PC-3 (cell line): ENCODE measurements around the gene FASTK. TPM values are rescaled to one million over a fixed set of nuclear protein-coding genes. Genes with fewer than 3 reads are reported as not detected.

Experiments used
- ATAC-seq: fragments of 200-7000 bp; cut with Tn5 transposase; 2 replicates; pipeline ENCODE4 v1.9.1; 2020; ENCODE audit warnings: mild to moderate bottlenecking, moderate library complexity
- BruUV-seq: library from RNA; stranded (reverse); fragments of 400-500 nt; replicated peaks from 2 replicates; lab custom pipeline; 2021; lab: Mats Ljungman, UMichigan
- CTCF ChIA-PET: fragments of 300-600 bp; sonication (Branson Sonifier 250); formaldehyde crosslinking; loops from one replicate; lab custom pipeline; 2022; ENCODE audit warnings: antibody characterized with exemption; lab: Charles Lee
- POLR2A ChIA-PET: fragments of 300-600 bp; sonication (Branson Sonifier 250); formaldehyde crosslinking; loops from one replicate; lab custom pipeline; 2022; ENCODE audit warnings: antibody characterized with exemption; ENCODE audit not compliant: unreplicated experiment; lab: Charles Lee
- DNase-seq: peaks from one replicate; pipeline ENCODE4 v3.0.0-alpha.2; 2015
- H2AFZ ChIP-seq: fragments of 300-600 bp; sonication (generic); 2 replicates; pipeline ENCODE4 v1.6.0; 2016; ENCODE audit warnings: antibody characterized with exemption, low read length
- H3F3A ChIP-seq: fragments of 300-600 bp; sonication (generic); one replicate; pipeline ENCODE4 v1.6.0; 2017; ENCODE audit warnings: antibody characterized with exemption, low read length, control low read depth, mild to moderate bottlenecking; ENCODE audit not compliant: unreplicated experiment
- H3K27ac ChIP-seq: fragments of 300-600 bp; sonication (generic); 2 replicates; pipeline ENCODE4 v1.5.1; 2016; ENCODE audit warnings: mild to moderate bottlenecking, low read length
- H3K27me3 ChIP-seq: fragments of 300-600 bp; sonication (generic); 2 replicates; pipeline ENCODE4 v1.6.1; 2016; ENCODE audit warnings: low read length, mixed read lengths
- H3K36me3 ChIP-seq: fragments of 300-600 bp; sonication (generic); 2 replicates; pipeline ENCODE4 v1.6.1; 2016; ENCODE audit warnings: low read depth, mixed run types, low read length, mixed read lengths
- H3K4me1 ChIP-seq: fragments of 300-600 bp; sonication (generic); 2 replicates; pipeline ENCODE4 v1.5.1; 2016; ENCODE audit warnings: low read length; ENCODE audit not compliant: insufficient read depth
- H3K4me2 ChIP-seq: fragments of 300-600 bp; sonication (generic); 2 replicates; pipeline ENCODE4 v1.6.0; 2016; ENCODE audit warnings: low read length
- H3K4me3 ChIP-seq: fragments of 300-600 bp; sonication (generic); 2 replicates; pipeline ENCODE4 v1.5.1; 2016; ENCODE audit warnings: mild to moderate bottlenecking, low read length, mixed read lengths
- H3K79me2 ChIP-seq: fragments of 300-600 bp; sonication (generic); 2 replicates; pipeline ENCODE4 v1.6.1; 2017; ENCODE audit warnings: low read length, mixed read lengths
- H3K9ac ChIP-seq: fragments of 300-600 bp; sonication (generic); 2 replicates; pipeline ENCODE4 v1.6.0; 2016; ENCODE audit warnings: mild to moderate bottlenecking, low read length
- H3K9me2 ChIP-seq: fragments of 300-600 bp; sonication (generic); replicated peaks from 2 replicates; pipeline ENCODE4 v1.6.1; 2016; ENCODE audit warnings: mixed run types, low read length, mixed read lengths
- H3K9me3 ChIP-seq: fragments of 300-600 bp; sonication (generic); 2 replicates; pipeline ENCODE4 v1.6.1; 2016; ENCODE audit warnings: low read length, mixed read lengths
- H4K20me1 ChIP-seq: fragments of 300-600 bp; sonication (generic); 2 replicates; pipeline ENCODE4 v1.6.1; 2016; ENCODE audit warnings: low read length, mixed read lengths
- CTCF ChIP-seq: fragments of 300-600 bp; sonication (generic); conservative IDR thresholded peaks from 2 replicates; pipeline ENCODE4 v1.5.1; 2017; ENCODE audit warnings: antibody characterized with exemption, low read depth, mild to moderate bottlenecking, low read length
- EZH2 ChIP-seq: fragments of 300-600 bp; sonication (generic); IDR thresholded peaks from one replicate; pipeline ENCODE4 v1.6.1; 2017; ENCODE audit warnings: antibody characterized with exemption, mild to moderate bottlenecking, low read length; ENCODE audit not compliant: unreplicated experiment
- EZH2phosphoT487 ChIP-seq: fragments of 300-600 bp; sonication (generic); IDR thresholded peaks from 2 replicates; pipeline ENCODE4 v1.6.1; 2018; ENCODE audit warnings: mild to moderate bottlenecking, antibody characterized with exemption, low read length, borderline replicate concordance
- intact Hi-C: fragments of 100-400 bp; cut with micrococcal nuclease; formaldehyde crosslinking; loops from 2 replicates; pipeline ENCODE4 v1.9.0; 2023
- total RNA-seq: library from RNA; depleted of rRNA; stranded (reverse); fragments of >200 nt; gene quantifications from 2 replicates; pipeline ENCODE4 v1.2.3, GENCODE V29; 2014

The FASTK gene
- total RNA-seq, 1 experiment from 2014 or later = 163 TPM

- DNase-seq = peak; percentile 81
- H4K20me1 ChIP-seq = peaks cover 17% of the 10 kb centered on the region; the same call in 1 of the 2 replicates
Measured at GRCh38 chr7:151110941-151111645, 30.5 kb upstream of the FASTK start.

DNA sequence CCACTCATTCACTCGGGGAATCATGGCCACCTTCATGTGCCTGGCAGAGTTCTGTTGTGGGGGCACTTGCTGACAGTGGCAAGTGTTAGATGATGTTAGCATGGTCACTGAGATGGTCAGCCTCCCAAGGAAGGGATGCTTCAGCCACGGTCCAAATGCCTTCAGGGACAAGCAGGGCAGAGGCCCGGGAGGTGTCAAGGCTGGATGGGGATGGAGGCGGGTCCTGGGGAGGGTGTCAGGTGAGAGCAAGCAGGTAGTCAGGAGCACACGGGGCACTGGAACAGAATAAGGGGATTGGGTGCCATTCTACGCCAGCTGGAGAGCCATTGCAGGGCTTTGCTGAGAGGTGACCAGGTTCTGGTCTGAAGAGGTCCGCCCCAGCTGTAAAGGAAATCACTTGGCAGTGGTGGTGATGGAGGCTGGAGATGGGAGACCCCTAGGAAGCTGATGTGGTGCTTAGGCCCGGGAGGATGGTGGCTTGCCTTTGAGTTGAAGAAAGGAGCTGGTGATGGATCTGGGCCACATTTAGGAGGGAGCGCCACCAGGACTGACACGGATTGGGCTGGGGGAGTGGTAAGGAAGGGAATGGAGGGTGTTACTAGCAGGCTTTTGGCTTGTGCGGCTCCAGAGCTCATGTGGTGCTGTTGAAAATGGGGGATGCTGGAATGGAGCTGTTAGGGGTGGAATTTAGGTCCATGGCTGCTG lies 29.8 kb upstream of the FASTK start:
- peaks cover 25% of the 10 kb centered on the region for H3K79me2 ChIP-seq
- no TSS peak for BruUV-seq

More at GRCh38 chr7:151110941-151111645, 30.5 kb upstream of the FASTK start:
- H3K9ac ChIP-seq = no peak overlapping the region
- H3K4me2 ChIP-seq = no peak overlapping the region
- no peaks in the 10 kb centered on the region for H3K36me3 ChIP-seq
- H2AFZ ChIP-seq = no peak overlapping the region
- peaks cover 32% of the 10 kb centered on the region for H3K79me2 ChIP-seq
- H3K27ac ChIP-seq = no peak overlapping the region
- no peak overlapping the region for H3K4me3 ChIP-seq
- no peaks in the 10 kb centered on the region for H3K27me3 ChIP-seq
- no peaks in the 10 kb centered on the region for H3K9me2 ChIP-seq
- peaks cover 24% of the 10 kb centered on the region for H3K4me1 ChIP-seq
- peak; percentile 54 for ATAC-seq
- POLR2A ChIA-PET = no interaction called here
- no TSS peak for BruUV-seq
- no peak for TF ChIP-seq EZH2phosphoT487
- peak; percentile 79 for TF ChIP-seq CTCF
- intact Hi-C loops = loop anchor here (1.0 to 10.0 kb wide), 4 partner anchors 34 to 214 kb away; partner anchors contain the start of genes ABCB8 and KCNH2
- H3F3A ChIP-seq = peaks cover 7% of the 10 kb centered on the region
- no peaks in the 10 kb centered on the region for H3K9me3 ChIP-seq
- CTCF ChIA-PET = interaction anchor here (1.4 to 1.9 kb wide), 2 partner anchors 48 to 83 kb away, joined by 10 to 12 read pairs; partner anchors contain the start of gene ABCB8

More for the DNA sequence above, 29.8 kb upstream of the FASTK start:
- Histone ChIP-seq H3K9me3 (no peaks in the 10 kb centered on the region), H3K4me1 (peaks cover 17% of the 10 kb centered on the region), H4K20me1 (peaks cover 11% of the 10 kb centered on the region; the same call in 1 of the 2 replicates), H3K27me3 (no peaks in the 10 kb centered on the region), H3K4me2 (no peak overlapping the region), H3K4me3 (no peak overlapping the region), H2AFZ (no peak overlapping the region), H3K36me3 (no peaks in the 10 kb centered on the region), H3F3A (peaks cover 7% of the 10 kb centered on the region), H3K27ac (no peak overlapping the region), H3K9ac (no peak overlapping the region), H3K9me2 (no peaks in the 10 kb centered on the region)
- POLR2A ChIA-PET = no interaction called here
- intact Hi-C loops = loop anchor here (5.0 to 10.0 kb wide), 3 partner anchors 33 to 213 kb away; partner anchors contain the start of gene KCNH2
- CTCF ChIA-PET = interaction anchor here (1.4 to 1.9 kb wide), 2 partner anchors 48 to 82 kb away, joined by 10 to 12 read pairs; partner anchors contain the start of gene ABCB8
- TF ChIP-seq CTCF (no peak), EZH2phosphoT487 (no peak), EZH2 (no peak)
- ATAC-seq = no peak
- DNase-seq = peak; percentile 7
